GM12874 (cell line): ENCODE data around the gene SEMA3C.

Source experiments
- TF ChIP-seq, protein P1 (sequence below): IDR thresholded peaks from 2 replicates; pipeline ENCODE4 v1.5.1; 2011; ENCODE audit warnings: low read depth, mild to moderate bottlenecking, control low read depth, low read length, moderate library complexity; ENCODE audit not compliant: insufficient read depth

Gene SEMA3C

DNA sequence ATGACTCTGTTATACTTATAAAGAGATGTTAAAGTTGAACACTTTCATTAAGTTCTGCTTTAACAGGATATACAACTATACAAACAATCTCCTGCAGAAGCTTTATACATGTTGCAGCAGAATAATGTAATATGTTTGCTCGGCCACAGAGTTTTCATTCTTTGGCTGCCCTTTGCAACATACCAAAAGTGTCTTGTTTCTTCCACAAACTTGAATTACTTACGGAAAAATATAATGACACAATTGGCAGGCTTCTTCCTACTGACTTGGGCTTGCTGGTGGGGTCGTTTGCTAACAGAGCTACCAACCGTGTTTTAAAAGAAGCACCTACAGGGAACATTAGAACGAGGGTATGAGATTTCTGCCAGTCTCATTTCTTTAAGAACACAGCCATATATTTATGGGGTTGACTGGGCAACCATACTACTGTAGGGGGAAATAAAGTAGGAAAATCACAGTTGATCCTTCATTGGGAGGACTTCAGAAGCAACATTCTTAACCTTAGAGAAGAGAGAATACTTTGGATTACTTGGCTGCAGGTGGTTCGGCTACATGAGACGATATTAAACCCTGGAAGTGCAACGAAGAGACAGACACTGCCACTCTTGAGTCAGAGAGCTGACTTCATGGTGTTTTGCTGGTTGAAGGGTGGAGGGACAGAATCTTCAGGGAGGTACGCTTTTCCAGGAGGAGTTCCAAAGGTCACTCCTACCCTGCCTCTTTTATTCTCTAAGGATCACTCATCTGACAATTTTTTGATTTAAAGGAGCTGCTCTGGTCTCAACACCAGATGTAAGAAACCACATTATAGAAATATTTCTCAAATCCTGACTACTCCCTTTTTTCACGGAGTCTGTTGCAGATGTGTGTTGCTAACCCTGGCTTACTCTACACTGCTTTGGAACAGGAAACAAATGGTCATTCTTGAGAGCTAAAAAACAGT is 123.9 kb downstream of the SEMA3C start:
- TF ChIP-seq, protein P1, sequence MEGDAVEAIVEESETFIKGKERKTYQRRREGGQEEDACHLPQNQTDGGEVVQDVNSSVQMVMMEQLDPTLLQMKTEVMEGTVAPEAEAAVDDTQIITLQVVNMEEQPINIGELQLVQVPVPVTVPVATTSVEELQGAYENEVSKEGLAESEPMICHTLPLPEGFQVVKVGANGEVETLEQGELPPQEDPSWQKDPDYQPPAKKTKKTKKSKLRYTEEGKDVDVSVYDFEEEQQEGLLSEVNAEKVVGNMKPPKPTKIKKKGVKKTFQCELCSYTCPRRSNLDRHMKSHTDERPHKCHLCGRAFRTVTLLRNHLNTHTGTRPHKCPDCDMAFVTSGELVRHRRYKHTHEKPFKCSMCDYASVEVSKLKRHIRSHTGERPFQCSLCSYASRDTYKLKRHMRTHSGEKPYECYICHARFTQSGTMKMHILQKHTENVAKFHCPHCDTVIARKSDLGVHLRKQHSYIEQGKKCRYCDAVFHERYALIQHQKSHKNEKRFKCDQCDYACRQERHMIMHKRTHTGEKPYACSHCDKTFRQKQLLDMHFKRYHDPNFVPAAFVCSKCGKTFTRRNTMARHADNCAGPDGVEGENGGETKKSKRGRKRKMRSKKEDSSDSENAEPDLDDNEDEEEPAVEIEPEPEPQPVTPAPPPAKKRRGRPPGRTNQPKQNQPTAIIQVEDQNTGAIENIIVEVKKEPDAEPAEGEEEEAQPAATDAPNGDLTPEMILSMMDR, result no peak

DNA sequence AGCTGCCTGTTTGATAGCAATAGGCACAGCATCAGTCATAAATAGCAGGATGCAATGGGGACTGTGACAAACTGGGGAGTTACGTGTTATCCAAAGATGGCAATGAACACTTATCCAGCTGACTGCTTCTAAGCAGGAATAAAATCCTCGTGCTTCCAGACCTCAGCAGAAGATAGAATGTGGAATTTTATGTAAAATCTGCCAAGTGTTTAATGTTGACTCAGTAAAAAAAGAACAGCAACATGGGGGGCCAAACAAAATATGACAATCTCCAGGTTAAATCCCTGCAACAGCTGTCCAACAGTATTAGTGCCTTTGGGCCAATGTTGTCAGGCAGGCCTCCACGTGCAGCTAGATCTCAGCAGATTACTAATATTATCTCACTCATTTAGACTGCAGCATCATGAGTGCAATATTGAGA is 127.3 kb downstream of the SEMA3C start:
- TF ChIP-seq, protein P1, result no peak

DNA sequence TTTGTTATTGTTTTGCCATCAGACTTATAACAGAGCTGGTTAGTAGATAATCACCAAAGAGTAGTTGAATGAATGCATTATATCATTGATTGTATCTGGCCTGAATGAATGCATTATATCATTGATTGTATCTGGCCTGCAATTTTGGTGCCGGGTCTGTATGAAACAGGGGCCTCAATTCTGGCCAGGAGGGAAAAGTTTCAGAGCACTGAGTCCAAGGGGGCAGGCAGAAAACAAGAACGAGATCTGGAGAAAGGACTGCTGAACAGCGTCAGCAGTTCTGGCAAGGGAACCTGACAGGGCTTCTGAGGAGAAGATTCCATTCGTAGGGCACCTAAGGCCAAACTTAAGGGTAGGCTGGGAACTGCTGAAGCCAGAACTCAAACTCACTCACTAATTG is 128.0 kb downstream of the SEMA3C start:
- TF ChIP-seq, protein P1, result no peak

DNA sequence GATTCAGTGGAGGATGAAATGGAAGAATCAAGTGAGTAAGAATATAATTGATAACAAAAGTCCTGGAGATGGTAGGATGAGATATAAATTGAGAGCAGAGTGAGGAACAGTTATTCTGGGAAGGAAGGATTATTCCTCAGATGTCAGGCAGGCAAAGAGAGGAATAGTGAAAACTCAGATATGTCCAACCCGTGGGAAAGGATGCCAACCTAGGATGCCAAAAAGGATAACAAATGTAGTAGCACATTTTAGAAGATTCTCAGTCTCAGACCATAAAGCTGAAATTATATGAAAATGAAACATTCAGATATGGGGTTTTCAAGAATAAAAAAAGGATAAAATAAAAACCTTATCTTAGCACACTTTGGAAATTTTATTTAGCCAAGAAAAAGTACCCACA is 131.1 kb downstream of the SEMA3C start:
- TF ChIP-seq, protein P1, result no peak

DNA sequence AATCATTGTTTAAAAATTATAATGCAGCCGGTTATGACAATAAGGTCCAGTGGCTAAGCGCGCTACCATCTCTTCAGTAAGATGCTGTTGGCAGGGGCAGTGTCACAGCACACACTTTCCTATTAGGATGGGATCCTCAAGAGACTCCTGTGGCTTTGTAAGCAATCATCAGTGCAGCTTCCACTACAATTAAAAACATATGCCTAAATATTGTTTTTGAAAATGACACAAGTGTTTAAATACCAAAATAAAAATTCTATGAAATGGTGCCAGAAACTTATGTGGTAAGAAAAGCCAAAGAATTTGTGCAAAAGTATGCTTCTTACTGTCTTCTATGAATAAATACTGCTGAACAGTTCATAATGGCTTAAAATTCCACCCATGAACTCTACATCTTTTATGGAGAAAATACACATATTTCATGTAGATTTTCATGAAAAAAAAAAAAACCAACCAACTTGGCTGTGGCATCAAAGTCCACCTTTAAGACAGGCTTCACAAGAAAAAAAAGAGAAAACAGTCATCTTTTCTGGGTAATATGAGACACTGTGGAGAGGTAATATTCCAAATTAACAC is 132.8 kb downstream of the SEMA3C start:
- TF ChIP-seq, protein P1, result no peak

DNA sequence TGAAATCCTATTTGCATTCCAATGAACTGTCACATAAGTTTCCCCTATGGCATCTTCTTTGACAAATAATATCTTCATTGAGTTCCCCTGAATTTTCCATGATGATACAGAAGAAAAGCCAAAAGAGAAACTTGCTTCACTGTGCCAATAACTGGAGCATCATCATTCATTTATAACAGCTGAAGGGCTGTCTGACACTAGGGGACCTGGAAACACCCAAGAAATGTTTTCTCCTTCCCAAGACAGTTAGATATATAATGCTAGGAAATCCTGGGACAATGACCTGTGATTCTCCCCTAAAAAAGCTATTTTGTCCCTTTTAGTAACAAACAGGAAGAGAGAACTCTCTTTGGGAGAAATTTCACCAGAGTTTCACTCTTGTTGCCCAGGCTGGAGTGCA is 133.6 kb downstream of the SEMA3C start:
- TF ChIP-seq, protein P1, result no peak

DNA sequence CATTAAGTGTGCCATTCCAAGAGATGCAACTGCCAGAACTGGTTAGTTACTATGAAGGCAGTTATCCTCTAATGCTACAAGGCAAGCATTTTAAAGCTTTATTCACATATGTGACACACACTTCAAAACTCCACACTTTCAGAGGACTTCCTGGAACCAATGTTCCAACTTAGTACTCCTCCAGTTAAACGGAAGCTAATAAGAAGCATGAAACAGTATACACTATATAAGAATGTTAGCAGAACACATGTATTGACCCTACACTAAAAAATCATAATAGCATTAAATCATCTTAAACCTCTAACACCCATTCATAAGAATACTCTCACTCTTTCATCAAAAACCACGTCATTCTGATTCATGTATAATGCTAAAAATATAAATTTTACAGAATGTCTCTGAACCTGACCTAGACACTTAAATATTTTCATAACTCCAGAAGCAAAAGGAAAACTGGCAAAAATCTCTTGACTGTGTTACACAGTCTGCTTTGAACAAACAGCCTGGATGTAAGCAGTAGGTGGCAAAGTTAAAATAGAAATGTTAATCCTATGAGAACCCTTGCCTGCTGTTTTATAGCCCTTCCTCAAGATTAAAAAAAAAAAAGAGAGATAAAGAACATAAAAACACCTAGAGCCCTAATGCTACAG is 135.0 kb downstream of the SEMA3C start:
- TF ChIP-seq, protein P1, result no peak
